MM.1S (cell line): Measurements from ENCODE around the gene DRAM1.

Experiments used
- EZH2phosphoT487 ChIP-seq: fragments of 300-600 bp; sonication (generic); IDR thresholded peaks from 2 replicates; pipeline ENCODE4 v1.6.1; 2018; ENCODE audit warnings: antibody characterized with exemption, low read length
- TF ChIP-seq, protein P1 (sequence below): fragments of 300-600 bp; sonication (generic); IDR thresholded peaks from 2 replicates; pipeline ENCODE4 v1.5.1; 2016; ENCODE audit warnings: antibody characterized with exemption, low read length, mixed read lengths

- TF ChIP-seq, protein P1, sequence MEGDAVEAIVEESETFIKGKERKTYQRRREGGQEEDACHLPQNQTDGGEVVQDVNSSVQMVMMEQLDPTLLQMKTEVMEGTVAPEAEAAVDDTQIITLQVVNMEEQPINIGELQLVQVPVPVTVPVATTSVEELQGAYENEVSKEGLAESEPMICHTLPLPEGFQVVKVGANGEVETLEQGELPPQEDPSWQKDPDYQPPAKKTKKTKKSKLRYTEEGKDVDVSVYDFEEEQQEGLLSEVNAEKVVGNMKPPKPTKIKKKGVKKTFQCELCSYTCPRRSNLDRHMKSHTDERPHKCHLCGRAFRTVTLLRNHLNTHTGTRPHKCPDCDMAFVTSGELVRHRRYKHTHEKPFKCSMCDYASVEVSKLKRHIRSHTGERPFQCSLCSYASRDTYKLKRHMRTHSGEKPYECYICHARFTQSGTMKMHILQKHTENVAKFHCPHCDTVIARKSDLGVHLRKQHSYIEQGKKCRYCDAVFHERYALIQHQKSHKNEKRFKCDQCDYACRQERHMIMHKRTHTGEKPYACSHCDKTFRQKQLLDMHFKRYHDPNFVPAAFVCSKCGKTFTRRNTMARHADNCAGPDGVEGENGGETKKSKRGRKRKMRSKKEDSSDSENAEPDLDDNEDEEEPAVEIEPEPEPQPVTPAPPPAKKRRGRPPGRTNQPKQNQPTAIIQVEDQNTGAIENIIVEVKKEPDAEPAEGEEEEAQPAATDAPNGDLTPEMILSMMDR = no peak
- TF ChIP-seq EZH2phosphoT487 = no peak
Observed at GRCh38 chr12:101968770-101969169, 91.4 kb downstream of the DRAM1 start.
